Iris pigment epithelial cell (primary cell): ENCODE data around the gene FAM174A.
"Not testable (repeated sequence)": the region's sequence is repeated elsewhere in the genome, so short reads cannot be mapped to it uniquely, and the experiment has no call there.

Source experiments
- DNase-seq: peaks from one replicate; pipeline ENCODE4 v3.0.0-alpha.2; 2011; ENCODE audit warnings: low read depth

Gene FAM174A

DNA sequence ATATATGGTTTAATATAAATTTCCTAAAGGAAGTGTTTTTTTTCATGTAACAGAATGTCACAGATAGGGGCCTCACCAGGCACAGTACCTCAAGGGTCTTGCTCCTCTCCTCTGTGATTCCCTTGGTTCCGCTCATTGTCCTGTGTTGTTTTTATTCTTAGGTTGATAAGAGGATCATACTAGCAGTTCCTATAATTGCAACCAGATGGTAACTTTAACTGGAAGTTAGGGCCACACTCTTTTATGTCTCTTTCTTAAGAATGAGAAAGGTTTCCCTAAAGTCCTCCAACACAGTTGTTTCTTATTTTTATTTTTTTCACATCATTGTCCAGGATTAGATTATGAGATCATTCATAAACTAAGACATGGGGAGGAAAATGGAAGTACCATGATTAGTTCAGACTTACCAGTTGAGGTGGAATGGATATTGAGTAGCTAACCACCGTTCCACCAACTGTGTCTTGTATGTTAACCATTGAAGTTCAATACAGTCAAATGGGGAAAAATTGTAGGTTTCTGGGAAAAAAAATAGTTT, 41.1 kb downstream of the FAM174A start:
- DNase-seq: no peak

DNA sequence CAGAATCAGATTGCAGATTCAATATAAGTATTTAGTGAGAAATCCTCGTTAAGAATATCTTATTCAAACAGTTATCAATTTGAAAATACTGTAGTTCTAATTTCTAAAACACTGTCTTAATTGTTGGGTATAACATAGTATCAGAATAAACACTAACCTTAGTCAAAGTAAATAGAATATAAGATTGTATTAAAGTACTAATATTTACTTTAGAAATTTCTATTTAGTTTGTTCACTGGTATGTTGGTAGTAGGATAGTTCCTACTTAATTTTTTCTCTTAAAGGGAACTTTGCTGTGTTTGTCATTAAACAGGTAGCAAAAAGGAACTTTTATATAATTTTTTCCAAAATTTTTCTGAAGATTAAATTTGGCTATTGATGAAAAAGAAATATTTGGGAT, 42.3 kb downstream of the FAM174A start:
- DNase-seq: no peak

DNA sequence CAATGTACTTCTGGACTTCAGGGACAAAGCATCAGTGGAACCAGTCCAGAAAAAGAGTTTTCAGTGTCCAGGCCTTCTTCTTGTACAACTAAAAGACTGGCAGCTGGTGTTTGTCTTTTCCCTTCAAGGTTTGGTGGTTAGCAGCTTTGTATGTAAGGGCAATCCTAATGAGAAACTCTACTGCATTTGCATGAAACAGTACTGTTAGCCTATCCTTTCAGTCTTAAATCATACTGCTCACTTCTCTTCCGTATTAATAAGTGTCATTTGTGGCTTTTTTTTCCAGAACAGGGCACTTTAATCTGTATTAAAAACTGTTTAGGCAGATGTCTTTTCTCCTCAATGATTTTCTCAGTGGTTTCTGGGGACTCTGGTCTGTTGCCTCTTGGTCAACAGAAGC, 48.9 kb downstream of the FAM174A start:
- no peak for DNase-seq

DNA sequence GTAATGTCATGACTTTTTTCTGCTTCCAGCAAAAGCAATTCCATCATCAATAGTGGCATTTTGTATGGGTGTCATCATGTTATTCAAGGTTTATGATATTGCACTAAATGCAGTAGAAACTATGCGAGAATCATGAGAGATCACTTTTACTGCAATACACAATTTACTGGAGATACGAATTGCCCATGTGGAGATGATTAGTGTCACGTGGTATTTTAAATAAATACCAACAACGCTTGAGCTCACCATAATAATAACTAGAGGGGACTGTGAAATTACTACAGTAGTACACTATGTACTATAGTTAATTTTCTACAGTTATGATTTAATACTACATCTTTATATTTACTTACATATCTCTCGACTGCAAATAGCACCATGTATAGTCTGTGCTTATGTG, 49.7 kb downstream of the FAM174A start:
- DNase-seq: no peak

DNA sequence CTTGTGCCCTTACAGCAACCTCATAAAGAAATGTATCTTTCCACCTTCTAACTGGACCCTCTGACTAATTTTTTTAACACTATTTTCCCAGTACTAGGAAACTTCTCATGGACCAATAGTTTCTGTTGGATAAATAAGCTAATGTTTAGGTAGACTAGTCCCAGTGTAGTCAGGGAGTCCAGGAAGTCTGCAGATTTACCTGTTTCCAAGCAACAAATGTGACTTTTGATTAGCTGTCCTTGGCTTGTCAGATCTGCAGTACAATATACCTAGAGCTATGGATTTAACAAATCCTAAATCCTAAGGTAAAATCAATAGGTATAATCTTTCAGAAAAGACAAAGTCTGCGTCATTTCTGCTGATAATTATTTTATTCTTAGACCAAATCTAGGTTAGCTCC, 55.7 kb downstream of the FAM174A start:
- no peak for DNase-seq

DNA sequence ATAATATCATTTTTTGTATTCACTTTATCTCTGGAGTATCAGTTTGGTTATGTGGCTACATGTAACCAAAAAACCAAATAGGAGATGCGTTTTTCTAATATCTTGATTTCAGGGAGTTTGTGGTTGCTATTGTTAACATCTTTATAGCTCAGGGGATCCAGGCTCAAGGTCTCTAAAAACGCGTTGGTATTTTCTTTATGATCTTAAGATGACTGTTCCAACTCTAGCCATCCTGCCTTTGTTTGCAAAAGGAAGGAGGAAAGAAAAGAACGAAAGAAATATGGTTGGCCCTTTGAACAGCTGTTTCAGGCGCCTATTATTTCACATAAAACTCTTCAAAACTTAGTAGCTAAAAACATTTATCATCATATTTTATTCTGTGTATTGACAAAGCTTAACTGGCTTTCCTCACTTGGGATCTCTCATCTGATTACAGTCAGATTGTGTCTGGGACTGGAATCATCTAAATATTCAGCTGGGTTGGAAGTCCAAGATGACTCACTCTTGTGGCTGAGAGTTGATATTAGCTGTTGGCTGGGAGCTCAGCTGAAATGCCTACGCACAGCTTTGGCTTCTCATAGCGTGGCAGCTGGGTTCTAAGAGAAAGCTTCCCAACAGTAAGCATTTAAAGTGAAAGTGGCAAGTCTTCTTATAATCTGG, 60.1 kb downstream of the FAM174A start:
- peak; percentile 97 for DNase-seq

DNA sequence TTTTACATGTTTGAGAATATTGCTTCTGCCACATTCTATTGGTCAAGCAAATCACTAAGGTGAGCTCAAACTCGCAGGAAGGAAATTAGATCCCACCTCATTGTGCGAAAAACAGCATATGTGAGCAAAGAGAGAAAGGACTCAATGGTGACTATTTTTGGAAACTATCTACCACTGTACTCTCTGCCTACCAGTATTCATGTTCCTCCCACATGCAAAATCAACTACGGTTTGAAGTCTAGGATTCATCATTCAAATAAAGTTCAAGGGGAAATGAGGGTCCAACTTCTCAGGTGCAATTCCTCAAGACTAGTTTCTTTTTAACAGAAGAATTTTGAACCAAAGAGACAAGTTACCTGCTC, 60.6 kb downstream of the FAM174A start:
- DNase-seq: no peak

DNA sequence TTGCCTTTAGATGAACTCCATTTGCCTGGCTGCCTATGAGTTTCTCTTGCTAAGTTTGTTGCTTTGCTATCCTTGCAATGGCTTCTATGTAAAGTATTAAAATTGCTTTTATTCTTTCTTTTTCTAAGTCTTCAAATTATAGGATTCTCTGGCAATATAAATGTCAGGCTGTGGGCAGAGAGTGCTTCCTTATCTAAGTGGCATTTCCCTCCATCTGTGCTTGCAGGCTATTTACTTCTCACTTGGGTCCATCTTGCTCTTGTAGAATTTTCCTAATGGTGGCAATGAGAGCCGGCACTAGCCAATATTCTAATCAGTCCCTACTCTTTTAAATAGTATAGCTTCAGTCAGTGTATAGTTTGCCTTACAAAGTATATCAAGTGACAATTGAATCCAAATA, 63.3 kb downstream of the FAM174A start:
- no peak for DNase-seq

DNA sequence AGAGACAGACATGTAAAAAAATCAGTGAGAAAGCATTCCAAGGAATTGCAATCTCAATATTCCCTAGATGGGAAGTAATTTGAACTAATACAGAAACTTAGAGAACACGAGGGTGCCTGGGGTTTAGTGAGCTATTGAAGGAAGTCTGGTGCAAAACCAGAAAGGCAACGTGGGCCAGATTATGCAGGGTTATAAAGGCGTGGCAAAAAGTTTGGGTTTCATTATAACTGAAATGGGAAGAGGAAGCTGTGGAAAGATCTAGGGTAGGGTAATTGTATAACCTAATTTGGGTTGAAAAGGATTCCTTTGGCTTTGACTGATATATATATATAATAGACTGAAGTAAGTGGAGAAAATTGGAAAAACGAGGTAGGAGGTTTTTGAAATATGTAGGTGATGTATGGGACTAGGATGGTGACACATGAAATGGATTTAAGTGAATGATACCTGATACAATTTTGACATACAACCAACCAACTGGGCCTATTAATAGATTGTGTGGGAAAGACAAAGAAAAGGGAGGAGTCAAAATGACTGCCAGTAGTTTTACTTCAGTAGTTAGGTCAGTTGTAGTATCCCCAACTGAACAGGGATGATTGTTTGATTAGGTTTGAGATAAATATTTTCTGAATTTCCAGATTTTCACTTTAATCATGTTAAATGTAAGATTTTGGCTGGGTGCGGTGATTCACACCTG, 65.3 kb downstream of the FAM174A start:
- DNase-seq: no peak

DNA sequence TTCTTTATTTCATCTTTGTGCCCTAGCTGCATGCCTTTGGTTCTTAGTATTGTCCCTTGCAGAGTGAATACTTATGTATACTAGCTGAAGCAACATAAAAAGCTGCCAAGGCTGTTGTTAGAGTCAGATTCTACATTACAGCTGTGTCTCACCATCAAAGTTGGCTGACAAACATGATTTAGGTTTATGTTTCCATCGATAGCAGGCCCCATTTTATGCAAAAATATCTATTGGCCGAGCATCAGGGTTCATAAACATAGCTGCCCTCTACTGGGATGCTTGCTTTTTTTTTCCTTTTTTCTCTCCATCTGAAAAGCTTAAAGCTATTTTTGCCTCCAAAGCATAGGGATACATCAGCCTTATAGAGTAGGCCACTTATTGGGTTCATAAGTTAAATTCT, 68.0 kb downstream of the FAM174A start:
- DNase-seq: no peak

DNA sequence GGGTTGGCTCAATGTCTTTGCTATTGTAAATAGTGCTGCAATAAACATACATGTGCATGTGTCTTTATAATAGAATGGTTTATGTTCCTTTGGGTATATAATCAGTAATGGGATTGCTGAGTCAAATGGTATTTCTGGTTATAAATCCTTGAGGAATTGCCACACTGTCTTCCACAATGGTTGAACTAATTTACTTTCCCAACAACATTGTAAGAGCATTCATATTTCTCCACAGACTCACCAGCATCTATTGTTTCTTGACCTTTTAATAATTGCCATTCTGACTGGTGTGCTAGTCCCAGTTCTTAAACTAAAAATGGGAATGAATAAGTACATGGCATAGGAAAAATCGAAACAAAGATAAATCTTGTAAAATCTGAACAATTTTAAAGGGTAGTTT, 68.8 kb downstream of the FAM174A start:
- DNase-seq: not testable (repeated sequence)

DNA sequence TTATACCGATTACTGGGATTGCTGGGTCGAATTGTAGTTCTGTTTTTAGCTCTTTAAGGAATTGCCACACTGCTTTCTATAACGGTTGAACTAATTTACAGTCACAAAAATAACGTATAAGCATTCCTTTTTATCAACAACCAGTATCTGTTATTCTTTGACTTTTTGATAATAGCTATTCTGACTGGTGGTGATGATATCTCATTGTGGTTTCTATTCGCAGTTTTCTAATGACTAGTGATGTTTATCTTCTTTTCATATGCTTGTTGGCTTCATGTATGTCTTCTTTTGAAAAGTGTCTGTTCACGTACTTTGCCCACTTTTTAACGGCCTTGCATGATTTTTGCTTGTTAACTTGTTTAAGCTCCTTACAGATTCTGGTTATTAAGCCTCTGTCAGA, 74.4 kb downstream of the FAM174A start:
- DNase-seq: no peak

DNA sequence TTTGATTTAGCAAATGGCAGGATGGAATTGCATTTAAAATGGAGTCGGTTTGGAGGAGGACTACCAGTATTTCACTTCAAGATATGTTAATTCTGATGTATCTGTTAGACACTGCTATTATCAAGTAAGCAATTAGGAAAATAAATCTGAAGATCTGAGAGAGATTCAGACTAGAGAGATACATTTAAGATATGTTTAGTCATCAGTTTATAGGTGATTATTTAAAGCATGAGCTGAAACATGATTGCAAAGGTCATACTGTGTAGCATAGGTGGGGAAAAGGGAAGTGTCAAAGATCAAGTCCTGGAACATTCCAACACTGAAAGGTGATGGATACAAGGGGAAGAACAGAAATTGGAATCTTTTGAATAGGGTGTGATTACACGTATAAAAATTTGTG, 79.1 kb downstream of the FAM174A start:
- no peak for DNase-seq

DNA sequence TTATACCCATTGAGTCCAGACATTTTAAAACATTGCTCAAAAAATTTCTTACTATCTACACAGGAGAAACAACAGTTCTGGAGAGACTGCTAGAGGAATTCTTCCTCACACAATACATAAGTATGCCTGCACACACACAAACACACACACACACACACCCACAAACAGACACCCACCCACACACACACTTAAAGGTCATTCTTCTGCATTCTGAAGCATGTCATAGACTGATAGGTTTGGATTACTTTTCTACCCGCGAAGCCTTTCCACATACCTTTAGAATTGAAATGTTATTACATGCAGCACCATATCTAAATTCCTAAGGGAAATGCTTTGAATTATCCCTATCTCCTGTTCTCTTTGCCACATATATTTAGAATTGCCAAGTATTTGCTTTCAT, 80.2 kb downstream of the FAM174A start:
- DNase-seq: no peak

DNA sequence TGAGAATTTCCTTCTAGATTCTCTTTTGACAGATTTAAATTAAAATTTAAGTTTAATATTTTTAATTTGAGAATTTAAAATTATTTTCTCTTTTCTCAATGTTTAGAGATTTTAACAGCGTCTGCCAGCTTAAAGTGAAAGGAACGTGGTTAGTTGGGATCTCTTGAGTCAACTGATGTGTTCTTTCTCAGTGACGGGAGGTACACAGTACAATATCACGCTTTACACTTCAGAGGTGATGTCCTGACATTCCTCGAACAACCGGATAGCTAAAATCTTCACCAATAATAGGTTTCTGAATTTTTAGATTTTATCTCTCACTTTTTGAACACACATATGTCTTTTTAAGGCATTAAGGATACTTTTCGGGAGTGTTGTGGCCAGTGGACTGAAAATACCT, 81.1 kb downstream of the FAM174A start:
- DNase-seq: no peak

DNA sequence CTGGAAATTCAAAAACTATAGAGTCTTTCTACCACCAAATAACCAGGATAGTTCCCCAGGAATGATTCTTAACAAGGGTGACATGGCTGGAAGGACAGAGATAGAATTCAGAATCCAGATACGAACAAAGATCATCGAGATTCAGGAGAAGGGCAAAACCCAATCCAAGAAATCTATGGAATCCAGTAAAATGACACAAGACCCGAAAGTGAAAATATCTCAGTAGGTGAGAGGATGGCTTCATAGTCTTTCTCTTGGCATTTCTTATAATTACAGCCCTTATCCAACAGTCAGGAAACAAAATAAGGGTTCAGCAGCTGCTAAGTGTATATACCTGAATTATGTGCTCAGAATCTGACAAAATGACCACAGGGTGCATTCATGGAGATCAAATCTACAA, 81.8 kb downstream of the FAM174A start:
- no peak for DNase-seq

DNA sequence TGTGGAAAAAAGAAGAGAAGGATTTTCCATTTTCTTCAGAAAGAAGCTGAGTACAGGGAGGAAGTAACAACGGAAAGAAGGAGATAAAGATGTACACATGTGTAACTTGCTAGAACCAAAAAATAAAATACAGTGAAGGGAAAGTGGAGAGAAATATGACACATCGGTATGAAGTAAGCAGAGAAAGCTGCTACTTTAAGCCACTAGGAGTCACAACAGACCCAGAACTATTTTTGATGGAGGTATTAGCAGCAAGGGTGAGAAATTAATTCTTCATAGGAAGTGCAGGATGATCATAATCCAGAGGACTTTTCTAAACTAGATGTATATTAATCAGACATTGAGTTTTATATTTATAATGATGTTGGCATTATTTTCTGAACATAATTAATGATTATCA, 88.5 kb downstream of the FAM174A start:
- DNase-seq: peak; percentile 50

DNA sequence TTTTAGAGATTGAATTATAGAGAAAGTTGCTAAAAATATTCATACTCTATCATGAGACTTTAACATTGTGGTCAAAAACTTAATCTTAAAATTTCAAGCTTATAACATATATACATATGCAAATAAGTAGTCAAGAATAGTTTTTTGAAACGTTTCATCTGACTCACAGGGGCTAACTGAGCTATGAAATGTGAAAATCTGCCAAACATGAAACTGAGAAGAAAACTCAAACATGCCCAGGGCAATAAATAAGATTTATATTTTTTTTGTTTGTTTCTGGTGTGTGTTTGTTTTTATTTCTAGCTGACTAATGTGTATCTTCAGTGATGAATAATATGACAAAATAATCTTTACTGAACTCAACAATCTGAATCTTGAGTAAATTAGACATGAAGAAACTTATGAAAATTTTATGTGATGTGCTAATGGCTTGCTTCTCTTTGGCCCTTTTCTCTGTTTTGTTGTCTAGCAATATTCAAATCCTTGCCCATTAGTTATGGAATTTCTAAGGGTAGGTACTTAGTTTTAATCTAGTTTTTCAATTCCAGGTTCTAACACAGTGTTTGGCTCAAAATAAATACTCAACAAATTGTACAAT, 99.9 kb downstream of the FAM174A start:
- DNase-seq: no peak
